Type B pancreatic cell (in vitro differentiated cells): ENCODE measurements around the gene CNKSR2. TPM values are rescaled to one million over a fixed set of nuclear protein-coding genes. Genes with fewer than 3 reads are reported as not detected.

Source experiments
- DNase-seq: peaks from one replicate; pipeline ENCODE4 v3.0.0; 2021; ENCODE audit warnings: mixed read lengths; ENCODE audit not compliant: unreplicated experiment; ENCODE audit errors: extremely low spot score
- H3K27ac Mint-ChIP-seq: 2 replicates; pipeline ENCODE4 v1.8.0; 2021; ENCODE audit warnings: mild to moderate bottlenecking, mixed read lengths
- H3K27me3 Mint-ChIP-seq: 2 replicates; pipeline ENCODE4 v1.8.0; 2021; ENCODE audit warnings: mixed read lengths
- H3K36me3 Mint-ChIP-seq: 2 replicates; pipeline ENCODE4 v1.8.0; 2021; ENCODE audit warnings: mixed read lengths
- H3K4me1 Mint-ChIP-seq: one replicate; pipeline ENCODE4 v1.8.0; 2021; ENCODE audit warnings: mixed read lengths; ENCODE audit not compliant: unreplicated experiment
- H3K4me3 Mint-ChIP-seq: 2 replicates; pipeline ENCODE4 v1.8.0; 2021; ENCODE audit warnings: mild to moderate bottlenecking, mixed read lengths
- H3K9me3 Mint-ChIP-seq: 2 replicates; pipeline ENCODE4 v1.8.0; 2021; ENCODE audit warnings: mixed read lengths
- total RNA-seq: library from RNA; stranded (reverse); gene quantifications from 2 replicates; pipeline ENCODE4 v1.2.1, GENCODE V29; 2021; ENCODE audit warnings: low replicate concordance
- TF ChIP-seq, protein P1 (sequence below): fragments of 200-600 bp; sonication (generic); conservative IDR thresholded peaks from 2 replicates; pipeline ENCODE4 v1.5.0; 2021; ENCODE audit warnings: antibody characterized with exemption, mild to moderate bottlenecking

Gene CNKSR2
- total RNA-seq, 1 donor from 2014 or later: 13.5 TPM

DNA sequence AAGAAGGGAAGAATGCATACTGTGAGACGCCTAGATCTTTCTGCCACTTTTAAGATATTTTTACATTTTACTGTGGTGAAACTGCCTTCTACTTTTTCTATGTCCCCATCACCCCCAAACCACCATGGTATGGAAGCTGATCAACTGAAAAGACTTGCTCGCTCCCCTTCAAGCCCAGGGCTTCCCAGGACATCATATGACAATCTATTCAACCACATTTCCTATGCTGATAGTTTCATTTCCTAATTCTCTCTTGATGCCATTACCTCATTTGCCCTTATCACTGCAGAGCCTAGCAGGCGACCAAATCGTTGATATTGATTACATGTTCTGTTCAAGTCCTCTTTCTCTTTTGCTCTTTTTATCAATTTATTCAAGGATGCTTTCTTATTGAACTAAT, 324.1 kb downstream of the CNKSR2 start:
- no peak overlapping the region for H3K27ac Mint-ChIP-seq
- TF ChIP-seq, protein P1, sequence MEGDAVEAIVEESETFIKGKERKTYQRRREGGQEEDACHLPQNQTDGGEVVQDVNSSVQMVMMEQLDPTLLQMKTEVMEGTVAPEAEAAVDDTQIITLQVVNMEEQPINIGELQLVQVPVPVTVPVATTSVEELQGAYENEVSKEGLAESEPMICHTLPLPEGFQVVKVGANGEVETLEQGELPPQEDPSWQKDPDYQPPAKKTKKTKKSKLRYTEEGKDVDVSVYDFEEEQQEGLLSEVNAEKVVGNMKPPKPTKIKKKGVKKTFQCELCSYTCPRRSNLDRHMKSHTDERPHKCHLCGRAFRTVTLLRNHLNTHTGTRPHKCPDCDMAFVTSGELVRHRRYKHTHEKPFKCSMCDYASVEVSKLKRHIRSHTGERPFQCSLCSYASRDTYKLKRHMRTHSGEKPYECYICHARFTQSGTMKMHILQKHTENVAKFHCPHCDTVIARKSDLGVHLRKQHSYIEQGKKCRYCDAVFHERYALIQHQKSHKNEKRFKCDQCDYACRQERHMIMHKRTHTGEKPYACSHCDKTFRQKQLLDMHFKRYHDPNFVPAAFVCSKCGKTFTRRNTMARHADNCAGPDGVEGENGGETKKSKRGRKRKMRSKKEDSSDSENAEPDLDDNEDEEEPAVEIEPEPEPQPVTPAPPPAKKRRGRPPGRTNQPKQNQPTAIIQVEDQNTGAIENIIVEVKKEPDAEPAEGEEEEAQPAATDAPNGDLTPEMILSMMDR: no peak
- H3K36me3 Mint-ChIP-seq: no peaks in the 10 kb centered on the region
- H3K27me3 Mint-ChIP-seq: no peaks in the 10 kb centered on the region
- H3K4me1 Mint-ChIP-seq: peaks cover 8% of the 10 kb centered on the region
- no peaks in the 10 kb centered on the region for H3K9me3 Mint-ChIP-seq
- no peak for DNase-seq
- H3K4me3 Mint-ChIP-seq: no peak overlapping the region

DNA sequence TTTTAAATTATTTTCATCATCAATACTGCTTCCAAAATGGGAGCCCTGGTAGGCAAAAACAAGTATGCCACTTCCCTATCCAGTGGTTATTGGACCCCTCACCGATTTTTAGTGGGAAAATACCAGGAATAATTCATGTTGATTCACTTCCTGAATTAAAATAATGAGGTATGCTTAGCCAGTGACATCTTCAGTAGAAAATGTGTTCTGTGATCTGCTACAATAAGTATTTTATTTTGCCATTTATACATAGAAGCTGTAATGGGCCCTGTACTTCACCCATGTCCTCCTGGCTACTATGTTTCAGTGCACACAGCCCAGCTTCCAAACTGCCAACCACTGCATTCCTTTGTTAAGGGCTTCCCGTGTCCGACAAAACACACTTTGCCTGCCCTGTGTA, 324.9 kb downstream of the CNKSR2 start:
- TF ChIP-seq, protein P1: no peak
- Mint-ChIP-seq H3K4me1 (peaks cover 10% of the 10 kb centered on the region), H3K36me3 (no peaks in the 10 kb centered on the region), H3K9me3 (no peaks in the 10 kb centered on the region), H3K27me3 (no peaks in the 10 kb centered on the region), H3K4me3 (no peak overlapping the region), H3K27ac (no peak overlapping the region)
- no peak for DNase-seq

DNA sequence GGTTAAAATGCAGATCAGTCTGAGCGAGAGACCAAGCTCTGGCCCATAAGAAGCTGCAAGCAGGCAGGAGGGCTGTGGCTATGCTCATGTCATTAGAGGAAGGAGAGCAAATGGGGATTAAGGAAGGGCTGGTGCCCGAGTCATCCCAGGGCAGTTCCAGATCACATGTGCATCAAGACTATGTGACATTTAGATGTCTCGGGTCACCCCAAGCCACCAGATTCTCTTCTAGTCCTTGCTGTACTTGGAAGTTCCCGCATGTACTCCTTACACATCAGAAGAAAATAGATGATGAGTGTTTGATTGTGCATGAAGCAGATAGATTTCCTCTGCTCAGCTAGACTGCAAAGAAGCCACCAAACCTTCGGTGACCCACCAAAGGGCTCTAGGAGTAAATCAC, 326.1 kb downstream of the CNKSR2 start:
- TF ChIP-seq, protein P1: no peak
- Mint-ChIP-seq H3K4me3 (no peak overlapping the region), H3K4me1 (peaks cover 10% of the 10 kb centered on the region)

DNA sequence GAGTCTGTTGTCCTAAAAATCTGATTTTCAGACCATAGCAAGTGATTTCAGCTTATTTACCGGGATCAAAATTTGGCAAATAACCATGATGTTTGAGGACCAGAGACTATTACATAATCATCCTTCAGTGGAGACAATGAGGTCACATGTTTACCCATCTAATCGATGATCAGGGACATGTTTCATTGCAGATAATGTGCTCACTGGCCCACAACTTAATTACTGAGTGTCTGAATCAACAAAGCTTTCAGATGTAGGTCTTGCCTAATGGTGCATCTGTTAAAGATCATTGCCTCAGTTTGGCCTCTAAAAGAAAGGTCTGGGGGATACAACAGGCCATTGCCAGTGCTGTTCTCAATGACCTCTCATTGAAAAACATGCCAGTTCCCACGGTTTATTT, 326.7 kb downstream of the CNKSR2 start:
- no peaks in the 10 kb centered on the region for H3K27me3 Mint-ChIP-seq
- TF ChIP-seq, protein P1: no peak

More for the DNA sequence above, 326.1 kb downstream of the CNKSR2 start:
- Mint-ChIP-seq H3K27ac (no peak overlapping the region), H3K27me3 (no peaks in the 10 kb centered on the region), H3K9me3 (no peaks in the 10 kb centered on the region), H3K36me3 (no peaks in the 10 kb centered on the region)
- no peak for DNase-seq

DNA sequence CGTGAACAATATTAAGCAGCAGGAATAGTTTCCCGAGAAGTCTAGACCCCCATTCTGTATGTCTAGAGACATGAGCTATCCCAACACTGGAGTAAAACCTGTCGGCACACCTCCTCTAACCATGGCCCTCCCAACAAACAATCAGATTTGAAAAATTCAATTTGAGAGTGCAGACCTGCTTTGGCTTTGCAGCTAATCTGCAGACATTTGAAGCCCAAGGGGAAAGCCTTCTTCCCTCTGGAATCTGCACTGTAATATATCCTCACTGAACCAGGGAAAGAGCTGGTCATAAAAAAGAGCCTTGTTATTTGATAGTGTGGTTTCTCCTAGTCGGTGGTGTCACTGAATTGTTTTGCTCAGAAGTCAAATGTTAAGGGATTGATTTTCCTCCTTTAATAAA, 328.5 kb downstream of the CNKSR2 start:
- Mint-ChIP-seq H3K27me3 (no peaks in the 10 kb centered on the region), H3K9me3 (no peaks in the 10 kb centered on the region), H3K4me3 (no peak overlapping the region), H3K27ac (no peak overlapping the region), H3K4me1 (peaks cover 10% of the 10 kb centered on the region), H3K36me3 (no peaks in the 10 kb centered on the region)
- TF ChIP-seq, protein P1: no peak
- DNase-seq: no peak

More for the DNA sequence above, 326.7 kb downstream of the CNKSR2 start:
- Mint-ChIP-seq H3K4me3 (no peak overlapping the region), H3K36me3 (no peaks in the 10 kb centered on the region), H3K9me3 (no peaks in the 10 kb centered on the region), H3K4me1 (peaks cover 10% of the 10 kb centered on the region), H3K27ac (no peak overlapping the region)
- DNase-seq: no peak
